Peyer's patch (tissue), 4 donors: ENCODE results near the gene HKDC1. TPM values are rescaled to one million over a fixed set of nuclear protein-coding genes. Genes with fewer than 3 reads are reported as not detected.
"Not testable (repeated sequence)": the region's sequence is repeated elsewhere in the genome, so short reads cannot be mapped to it uniquely, and the experiment has no call there.

Experiments
- DNase-seq, 3 donors: peaks; one replicate each; pipeline ENCODE4 v3.0.0-alpha.2; 2017 to 2019
- H3K27ac ChIP-seq, 4 donors: fragments of 200-600 bp; sonication (generic); one replicate each; pipeline ENCODE4 v1.5.1; 2016 to 2019
- H3K27me3 ChIP-seq, 2 donors: fragments of 200-600 bp; sonication (generic); one replicate each; pipeline ENCODE4 v1.5.1; 2019
- H3K36me3 ChIP-seq, 3 donors: fragments of 200-600 bp; sonication (generic); one replicate each; pipeline ENCODE4 v1.5.1; 2016 to 2019
- H3K4me1 ChIP-seq, 4 donors: fragments of 200-600 bp; sonication (generic); one replicate each; pipeline ENCODE4 v1.5.1; 2016 to 2019
- H3K4me3 ChIP-seq, 4 donors: fragments of 200-600 bp; sonication (generic); 1 replicate in 3 of 4; 2 replicates in 1 of 4; pipeline ENCODE4 v1.5.1; 2016 to 2019; ENCODE audit warnings: mild to moderate bottlenecking in 1 of 4
- H3K9me3 ChIP-seq, 4 donors: fragments of 200-600 bp; sonication (generic); one replicate each; pipeline ENCODE4 v1.5.1; 2016 to 2019; ENCODE audit warnings: mild to moderate bottlenecking in 1 of 4
- CTCF ChIP-seq, 6 experiments: fragments of 450-650 bp in 4 of 6; fragments of 200-600 bp in 2 of 6; sonication (generic) in 1 of 6; IDR thresholded peaks; one replicate each; pipeline ENCODE4 v1.5.1; 2017 to 2019; ENCODE audit warnings: antibody characterized with exemption in 6 of 6, mild to moderate bottlenecking in 3 of 6, moderate library complexity in 1 of 6
- POLR2A ChIP-seq, 2 donors: fragments of 450-650 bp; IDR thresholded peaks; one replicate each; pipeline ENCODE4 v1.5.1; 2017; ENCODE audit warnings: antibody characterized with exemption in 2 of 2, mild to moderate bottlenecking in 2 of 2, moderate library complexity in 2 of 2
- total RNA-seq, 4 donors: library from RNA; depleted of rRNA; stranded (reverse); fragments of >200 nt; gene quantifications; one replicate each; pipeline ENCODE4 v1.1.0, GENCODE V29; 2016

Gene HKDC1
- total RNA-seq, 4 donors from 2014 or later = 53.6 to 207 (median 184) TPM

GRCh38 chr10:69281507-69282413, 61.6 kb downstream of the HKDC1 start:
- H3K27ac ChIP-seq = no peak overlapping the region
- peaks cover 0 to 3% (median 0%) of the 10 kb centered on the region in 4 donors for H3K4me1 ChIP-seq
- TF ChIP-seq CTCF (IDR thresholded peaks at IDR 0.05) (no peak), POLR2A (IDR thresholded peaks at IDR 0.05) (no peak)
- H3K4me3 ChIP-seq = no peak overlapping the region
- DNase-seq = no peak
- H3K9me3 ChIP-seq = no peaks in the 10 kb centered on the region
- no peaks in the 10 kb centered on the region for H3K36me3 ChIP-seq
- H3K27me3 ChIP-seq = no peaks in the 10 kb centered on the region

DNA sequence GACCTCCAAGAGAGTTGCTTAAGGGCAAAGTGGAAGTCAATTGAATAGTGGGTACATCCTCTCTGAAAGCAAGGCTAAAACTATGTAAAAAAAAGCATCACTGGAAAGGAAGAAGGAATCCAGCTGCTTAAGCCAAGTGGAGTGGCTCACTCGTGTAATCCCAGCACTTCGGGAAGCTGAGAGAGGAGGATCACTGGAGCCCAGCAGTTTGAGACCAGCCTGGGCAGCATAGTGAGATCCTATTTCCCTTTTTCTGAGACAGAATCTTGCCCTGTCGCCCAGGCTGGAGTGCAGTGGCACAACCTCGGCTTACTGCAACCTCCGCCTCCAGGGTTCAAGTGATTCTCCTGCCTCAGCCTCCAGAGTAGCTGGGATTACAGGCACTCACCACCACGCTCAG, 64.3 kb downstream of the HKDC1 start:
- H3K36me3 ChIP-seq, H3K4me1 ChIP-seq, DNase-seq, H3K27ac ChIP-seq, H3K27me3 ChIP-seq, H3K9me3 ChIP-seq, H3K4me3 ChIP-seq: not testable (repeated sequence)

DNA sequence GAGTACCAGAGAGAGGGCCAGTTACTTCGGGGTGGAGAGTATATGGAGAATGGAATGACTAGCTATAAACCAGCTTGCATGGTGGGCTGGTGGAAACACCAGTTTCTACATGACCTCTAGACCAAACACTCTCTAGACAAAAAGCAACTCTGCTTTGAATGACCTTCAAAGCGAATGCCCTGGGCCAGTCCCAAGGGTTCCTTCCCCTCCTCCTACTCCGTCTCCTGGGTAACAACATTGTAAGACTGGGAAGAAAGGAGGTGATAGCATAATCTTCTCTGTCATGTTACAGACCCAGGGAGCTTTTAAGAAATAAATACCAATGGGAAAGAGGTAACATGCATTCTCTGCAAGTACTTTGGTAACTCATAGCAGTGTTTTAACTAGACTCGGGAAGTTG, 65.6 kb downstream of the HKDC1 start:
- Histone ChIP-seq H3K9me3 (no peaks in the 10 kb centered on the region), H3K4me1 (no peaks in the 10 kb centered on the region), H3K36me3 (no peaks in the 10 kb centered on the region), H3K27me3 (no peaks in the 10 kb centered on the region), H3K4me3 (no peak overlapping the region), H3K27ac (no peak overlapping the region)
- DNase-seq = no peak
- no peak for TF ChIP-seq POLR2A (IDR thresholded peaks at IDR 0.05)
- no peak for TF ChIP-seq CTCF (IDR thresholded peaks at IDR 0.05)

DNA sequence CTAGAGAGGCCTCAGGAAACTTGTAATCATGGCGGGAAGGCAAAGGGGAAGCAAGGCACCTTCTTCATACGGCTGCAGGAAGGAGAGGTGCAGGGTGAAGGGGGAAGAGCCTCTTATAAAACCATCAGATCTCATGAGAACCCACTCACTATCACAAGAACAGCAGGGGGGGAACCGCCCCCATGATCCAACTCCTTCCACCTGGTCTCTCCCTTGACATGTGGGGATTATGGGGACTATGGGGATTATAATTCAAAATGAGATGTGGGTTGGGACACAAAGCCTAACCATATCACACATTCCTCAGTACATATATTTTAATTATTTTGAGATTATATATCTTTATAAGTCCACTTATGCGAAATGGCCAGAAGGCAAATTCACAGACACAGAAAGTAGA, 67.0 kb downstream of the HKDC1 start:
- TF ChIP-seq POLR2A (IDR thresholded peaks at IDR 0.05) = no peak
- TF ChIP-seq CTCF (IDR thresholded peaks at IDR 0.05) = no peak
- Histone ChIP-seq H3K9me3 (no peaks in the 10 kb centered on the region), H3K4me1 (no peaks in the 10 kb centered on the region), H3K27ac (no peak overlapping the region), H3K36me3 (no peaks in the 10 kb centered on the region), H3K4me3 (no peak overlapping the region), H3K27me3 (no peaks in the 10 kb centered on the region)
- DNase-seq = no peak

DNA sequence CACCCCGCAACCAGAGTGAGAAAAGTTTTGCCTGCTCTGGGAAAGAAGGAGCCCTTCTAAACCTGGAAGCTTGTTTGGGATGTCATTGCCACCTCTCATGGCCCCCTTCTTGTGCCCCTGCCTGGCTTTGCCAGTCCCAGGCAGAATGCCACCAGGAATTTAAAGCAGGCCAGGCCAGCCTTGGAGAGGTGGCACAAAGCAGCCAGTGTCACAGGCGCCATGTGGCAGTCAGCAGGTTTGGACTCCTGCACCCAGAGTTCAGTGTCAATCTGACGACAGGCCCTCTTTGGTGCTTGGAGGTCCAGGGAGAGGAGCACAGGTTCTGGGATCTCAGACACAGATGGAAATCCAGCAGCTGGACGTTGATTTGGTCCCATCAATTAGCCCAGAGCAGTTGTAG, 70.9 kb downstream of the HKDC1 start:
- Histone ChIP-seq H3K4me1 (no peaks in the 10 kb centered on the region), H3K9me3 (no peaks in the 10 kb centered on the region), H3K36me3 (no peaks in the 10 kb centered on the region), H3K27me3 (no peaks in the 10 kb centered on the region), H3K27ac (no peak overlapping the region), H3K4me3 (no peak overlapping the region)
- TF ChIP-seq CTCF (IDR thresholded peaks at IDR 0.05) (no peak), POLR2A (IDR thresholded peaks at IDR 0.05) (no peak)
- DNase-seq = no peak

- H3K4me1 ChIP-seq = no peaks in the 10 kb centered on the region
- no peak overlapping the region for H3K4me3 ChIP-seq
- no peaks in the 10 kb centered on the region for H3K27me3 ChIP-seq
- H3K27ac ChIP-seq = no peak overlapping the region
- H3K9me3 ChIP-seq = no peaks in the 10 kb centered on the region
- no peaks in the 10 kb centered on the region for H3K36me3 ChIP-seq
- TF ChIP-seq POLR2A (IDR thresholded peaks at IDR 0.05) (no peak), CTCF (IDR thresholded peaks at IDR 0.05) (no peak)
- DNase-seq = no peak
Observed at GRCh38 chr10:69292459-69292858, 72.3 kb downstream of the HKDC1 start.
